GM06990 (cell line): ENCODE results near the gene EIF5A.
"Not testable (repeated sequence)": the region's sequence is repeated elsewhere in the genome, so short reads cannot be mapped to it uniquely, and the experiment has no call there.

Source experiments
- DNase-seq: peaks from one replicate; pipeline ENCODE4 v3.0.0-alpha.2; 2011; ENCODE audit not compliant: insufficient read length; ENCODE audit errors: extremely low read depth
- H3K27me3 ChIP-seq: replicated peaks from 2 replicates; pipeline ENCODE4 v1.6.0; 2011; ENCODE audit warnings: low read length; ENCODE audit not compliant: control insufficient read depth, insufficient read depth
- H3K36me3 ChIP-seq: 2 replicates; pipeline ENCODE4 v1.5.1; 2011; ENCODE audit warnings: low read length; ENCODE audit not compliant: control insufficient read depth, insufficient read depth
- H3K4me3 ChIP-seq: replicated peaks from 2 replicates; pipeline ENCODE4 v1.5.1; 2011; ENCODE audit warnings: low read depth, mild to moderate bottlenecking, control low read depth, low read length
- TF ChIP-seq, protein P1 (sequence below): IDR thresholded peaks from 2 replicates; pipeline ENCODE4 v1.5.1; 2011; ENCODE audit warnings: low read length, control low read depth, mild to moderate bottlenecking, inconsistent platforms; ENCODE audit not compliant: insufficient read depth, poor library complexity, severe bottlenecking

Gene EIF5A

DNA sequence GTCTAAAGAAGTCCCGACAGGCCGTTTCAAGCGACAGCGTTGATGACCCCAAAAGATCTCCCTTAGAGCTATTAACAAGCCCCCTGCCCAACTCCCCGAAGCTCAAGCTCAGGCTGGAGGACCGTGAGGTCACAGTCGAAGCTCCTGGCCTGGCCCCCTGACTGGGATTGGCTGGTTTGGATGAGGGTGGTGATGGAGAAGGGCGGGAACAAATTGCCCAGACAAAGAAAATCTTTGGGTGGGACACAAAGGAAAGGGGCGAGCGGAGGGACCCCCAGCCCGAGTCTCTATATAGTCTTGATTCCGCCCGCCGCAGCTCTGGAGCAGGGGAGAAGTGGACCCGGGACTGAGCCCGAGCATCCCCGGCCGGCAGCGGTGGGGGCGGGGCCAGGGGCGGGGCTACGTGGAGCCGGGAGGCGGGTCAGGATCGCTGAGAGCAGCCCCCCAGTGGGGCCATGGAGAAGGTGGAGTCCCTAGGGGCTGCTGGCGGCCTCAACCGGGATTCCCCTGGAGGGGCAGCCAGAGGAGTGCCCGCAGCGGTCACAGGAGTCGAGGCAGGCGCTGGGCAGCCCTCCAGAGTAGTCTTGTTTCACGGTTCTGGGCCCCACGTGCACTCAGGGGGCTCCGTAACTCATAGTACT, 22.7 kb downstream of the EIF5A start:
- Histone ChIP-seq H3K36me3 (peaks cover 8% of the 10 kb centered on the region), H3K27me3 (no peaks in the 10 kb centered on the region), H3K4me3 (peak overlapping the region; percentile 81)
- peak; percentile 84 for DNase-seq
- TF ChIP-seq, protein P1, sequence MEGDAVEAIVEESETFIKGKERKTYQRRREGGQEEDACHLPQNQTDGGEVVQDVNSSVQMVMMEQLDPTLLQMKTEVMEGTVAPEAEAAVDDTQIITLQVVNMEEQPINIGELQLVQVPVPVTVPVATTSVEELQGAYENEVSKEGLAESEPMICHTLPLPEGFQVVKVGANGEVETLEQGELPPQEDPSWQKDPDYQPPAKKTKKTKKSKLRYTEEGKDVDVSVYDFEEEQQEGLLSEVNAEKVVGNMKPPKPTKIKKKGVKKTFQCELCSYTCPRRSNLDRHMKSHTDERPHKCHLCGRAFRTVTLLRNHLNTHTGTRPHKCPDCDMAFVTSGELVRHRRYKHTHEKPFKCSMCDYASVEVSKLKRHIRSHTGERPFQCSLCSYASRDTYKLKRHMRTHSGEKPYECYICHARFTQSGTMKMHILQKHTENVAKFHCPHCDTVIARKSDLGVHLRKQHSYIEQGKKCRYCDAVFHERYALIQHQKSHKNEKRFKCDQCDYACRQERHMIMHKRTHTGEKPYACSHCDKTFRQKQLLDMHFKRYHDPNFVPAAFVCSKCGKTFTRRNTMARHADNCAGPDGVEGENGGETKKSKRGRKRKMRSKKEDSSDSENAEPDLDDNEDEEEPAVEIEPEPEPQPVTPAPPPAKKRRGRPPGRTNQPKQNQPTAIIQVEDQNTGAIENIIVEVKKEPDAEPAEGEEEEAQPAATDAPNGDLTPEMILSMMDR = no peak

DNA sequence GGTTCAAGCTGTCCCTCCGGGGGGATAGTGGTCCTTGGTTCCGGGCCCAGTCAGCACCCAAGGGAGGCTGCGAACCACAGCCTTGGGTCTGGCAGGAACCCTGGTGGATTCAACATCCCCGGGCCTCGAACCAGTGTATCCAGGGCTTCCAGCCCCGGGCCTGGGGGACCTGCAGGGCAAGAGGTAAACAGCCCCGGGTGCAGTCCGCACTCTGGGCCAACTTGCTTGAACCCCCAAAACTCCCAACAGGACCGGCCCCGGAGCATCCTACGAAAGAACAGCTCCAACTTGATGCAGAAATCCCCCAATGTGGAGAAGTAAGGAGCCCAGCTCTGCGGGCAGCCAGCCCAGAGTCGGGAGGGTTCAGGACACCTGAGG, 23.2 kb downstream of the EIF5A start:
- H3K27me3 ChIP-seq = no peaks in the 10 kb centered on the region
- TF ChIP-seq, protein P1 = no peak
- H3K4me3 ChIP-seq = peak overlapping the region; percentile 81
- DNase-seq = no peak
- H3K36me3 ChIP-seq = peaks cover 5% of the 10 kb centered on the region

DNA sequence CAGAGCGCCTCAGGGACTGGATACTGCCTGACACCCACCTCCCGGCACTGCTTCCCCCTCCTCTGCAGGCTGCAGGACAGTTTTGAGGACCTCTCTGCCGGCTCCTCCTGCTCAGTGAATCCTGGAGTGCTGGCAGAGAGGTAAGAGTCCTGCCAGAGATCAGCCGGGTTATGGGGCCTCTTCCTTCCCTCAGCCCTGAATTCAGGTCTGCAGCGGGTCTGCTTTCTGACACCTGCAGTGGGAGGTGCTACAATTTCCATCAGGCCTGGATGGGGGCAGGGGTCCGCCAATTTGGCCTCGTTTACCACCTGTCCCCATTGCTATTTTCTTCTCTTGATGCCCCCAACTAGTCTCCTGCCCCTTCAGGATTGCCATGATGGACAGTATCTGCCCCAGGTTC, 24.7 kb downstream of the EIF5A start:
- Histone ChIP-seq H3K4me3 (peak overlapping the region; percentile 22), H3K36me3 (no peaks in the 10 kb centered on the region), H3K27me3 (no peaks in the 10 kb centered on the region)
- no peak for DNase-seq
- TF ChIP-seq, protein P1 = no peak

DNA sequence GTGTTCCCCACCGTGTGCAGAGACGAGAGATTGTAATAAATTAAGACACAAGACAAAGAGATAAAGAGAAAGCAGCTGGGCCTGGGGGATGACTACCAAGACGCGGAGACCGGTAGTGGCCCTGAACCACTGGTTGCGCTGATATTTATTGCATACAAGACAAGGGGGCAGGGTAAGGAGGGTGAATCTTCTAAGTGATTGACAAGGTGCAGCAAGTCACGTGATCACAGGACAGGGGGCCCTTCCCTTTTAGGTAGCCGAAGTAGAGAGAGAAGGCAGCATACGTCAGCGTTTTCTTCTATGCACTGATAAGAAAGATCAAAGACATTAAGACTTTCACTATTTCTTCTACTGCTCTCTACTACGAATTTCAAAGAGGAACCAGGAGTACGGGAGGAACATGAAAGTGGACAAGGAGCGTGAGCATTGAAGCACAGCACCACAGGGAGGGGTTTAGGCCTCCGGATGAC, 25.2 kb downstream of the EIF5A start:
- not testable (repeated sequence) for H3K36me3 ChIP-seq, DNase-seq, H3K27me3 ChIP-seq
- peak overlapping the region; percentile 22 for H3K4me3 ChIP-seq

DNA sequence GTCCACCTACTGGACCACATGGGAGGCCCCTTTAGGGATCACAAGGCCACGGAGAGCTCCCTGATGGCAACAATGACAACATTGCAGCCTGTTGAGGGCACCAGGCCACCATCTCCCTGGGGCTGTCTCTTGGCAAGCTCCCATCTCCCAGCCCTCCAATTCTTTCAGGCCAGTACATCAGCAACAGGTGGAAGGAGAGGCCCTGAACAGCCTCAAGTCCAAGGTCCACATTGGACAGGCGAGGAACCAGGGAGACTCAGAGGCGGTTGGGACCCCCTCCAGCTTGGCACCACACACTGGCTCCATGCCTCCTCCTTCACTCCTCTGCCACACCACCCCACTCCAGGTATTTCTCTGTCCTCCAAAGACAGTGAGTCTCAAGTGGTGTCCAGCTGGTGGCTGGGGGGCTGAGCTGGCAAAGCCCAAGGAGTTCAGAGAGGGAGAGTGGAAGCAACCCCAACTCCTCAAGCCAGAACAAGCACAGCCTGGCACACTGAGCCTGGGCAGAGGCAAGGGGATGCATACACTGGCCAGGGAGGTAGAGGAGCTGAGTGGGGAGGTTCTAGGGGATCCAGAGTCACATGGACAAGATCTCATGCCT, 27.6 kb downstream of the EIF5A start:
- Histone ChIP-seq H3K27me3 (no peaks in the 10 kb centered on the region), H3K36me3 (peaks cover 2% of the 10 kb centered on the region), H3K4me3 (no peak overlapping the region)
- TF ChIP-seq, protein P1 = no peak
- DNase-seq = no peak

DNA sequence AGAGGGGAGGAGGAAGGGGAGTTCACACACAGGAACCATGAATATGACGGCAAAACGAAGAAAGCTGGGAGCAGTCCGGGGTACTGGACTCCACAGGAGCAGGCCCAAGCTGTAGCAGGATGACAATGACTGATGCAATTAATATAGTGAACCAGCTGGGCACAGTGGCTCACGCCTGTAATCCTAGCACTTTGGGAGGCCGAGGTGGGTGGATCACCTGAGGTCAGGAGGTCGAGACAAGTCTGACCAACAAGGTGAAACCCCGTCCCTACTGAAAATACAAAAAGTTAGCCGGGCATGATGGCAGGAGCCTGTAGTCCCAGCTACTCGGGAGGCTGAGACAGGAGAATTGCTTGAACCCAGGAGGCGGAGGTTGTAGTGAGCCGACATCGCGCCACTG, 28.3 kb downstream of the EIF5A start:
- peak overlapping the region; percentile 95 for H3K4me3 ChIP-seq
- not testable (repeated sequence) for H3K36me3 ChIP-seq, H3K27me3 ChIP-seq, DNase-seq
